GM21390 (cell line): ENCODE results near the gene DENND4A.

ENCODE experiments used
- ATAC-seq: cut with Tn5 transposase; IDR thresholded peaks from one replicate; pipeline ENCODE4 v1.9.1; 2021; ENCODE audit not compliant: unreplicated experiment

Gene DENND4A

DNA sequence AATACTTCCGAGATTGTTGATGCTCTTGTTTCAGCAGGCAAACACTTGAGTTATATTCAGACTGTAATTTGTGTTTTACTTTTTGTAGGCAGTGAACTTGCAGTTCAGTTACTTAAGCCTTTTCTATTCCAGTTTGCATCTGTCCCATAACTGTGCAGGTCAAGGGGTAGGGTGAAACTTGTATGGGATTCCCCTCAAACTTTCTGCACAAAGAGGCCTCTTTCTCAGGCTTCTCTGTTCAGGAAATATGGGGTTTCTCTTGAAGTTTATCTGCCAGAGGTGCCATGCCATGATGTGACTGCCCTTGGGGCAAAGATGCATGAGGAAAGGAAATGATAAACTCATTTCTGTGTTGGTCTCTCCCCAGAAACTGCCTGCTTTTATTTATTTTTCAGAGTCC lies 103.6 kb downstream of the DENND4A start:
- ATAC-seq, result no peak

DNA sequence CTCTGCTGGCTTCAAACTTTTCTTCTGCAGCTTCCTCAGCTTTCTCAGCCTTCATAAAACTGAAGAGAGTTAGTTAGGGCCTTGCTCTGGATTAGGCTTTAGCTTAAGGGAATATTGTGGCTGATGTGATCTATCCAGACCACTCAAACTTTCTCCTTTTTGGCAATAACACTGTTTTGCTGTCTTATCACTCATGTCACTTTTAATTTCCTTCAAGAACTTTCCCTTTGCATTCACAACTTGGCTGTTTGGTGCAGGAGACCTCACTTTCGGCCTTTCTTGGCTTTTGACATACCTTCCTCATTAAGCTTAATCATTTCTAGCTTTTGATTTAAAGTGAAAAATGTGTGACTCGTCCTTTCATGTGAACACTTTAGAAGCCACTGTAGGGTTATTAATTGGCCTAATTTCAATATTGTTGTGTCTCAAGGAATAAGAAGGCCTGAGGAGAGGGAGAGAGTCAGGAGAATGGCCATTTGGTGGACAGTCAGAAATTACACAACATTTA lies 109.6 kb downstream of the DENND4A start:
- ATAC-seq, result no peak

DNA sequence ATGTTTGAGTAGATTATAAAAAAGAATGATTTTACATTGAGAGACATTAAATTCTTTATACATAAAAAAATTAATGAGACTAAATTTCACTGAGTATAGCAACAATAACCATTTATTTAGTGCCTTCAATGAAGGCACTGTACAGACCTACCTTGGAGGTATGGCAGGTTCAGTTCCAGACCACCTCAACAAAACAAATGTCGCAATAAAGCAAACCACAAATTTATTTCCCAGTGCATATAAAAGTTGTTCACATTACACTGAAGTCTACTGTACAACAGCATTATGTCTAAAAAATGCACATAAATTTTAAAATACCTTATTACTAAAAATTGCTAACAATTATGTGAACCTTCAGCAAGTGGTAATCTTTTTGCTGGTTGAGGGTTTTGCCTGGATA lies 111.5 kb downstream of the DENND4A start:
- no peak for ATAC-seq

DNA sequence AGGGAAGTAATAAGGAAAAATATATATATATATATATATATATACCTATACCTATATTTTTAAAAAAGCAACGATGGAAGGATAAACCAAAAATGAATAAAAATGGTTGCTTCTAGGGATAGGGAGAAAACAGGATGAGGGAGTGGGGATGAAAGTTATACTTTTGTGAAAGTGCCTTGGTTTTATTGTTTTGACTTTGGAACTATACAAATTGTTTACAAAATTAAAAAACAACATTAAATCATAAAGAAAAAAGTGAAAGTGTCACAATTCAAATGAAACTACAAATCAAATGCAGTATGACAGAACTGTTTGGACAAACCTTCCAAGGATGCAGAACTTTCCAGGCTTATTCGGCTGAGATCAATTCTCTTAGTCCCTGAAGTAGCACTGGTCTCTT lies 116.0 kb downstream of the DENND4A start:
- ATAC-seq, result no peak

DNA sequence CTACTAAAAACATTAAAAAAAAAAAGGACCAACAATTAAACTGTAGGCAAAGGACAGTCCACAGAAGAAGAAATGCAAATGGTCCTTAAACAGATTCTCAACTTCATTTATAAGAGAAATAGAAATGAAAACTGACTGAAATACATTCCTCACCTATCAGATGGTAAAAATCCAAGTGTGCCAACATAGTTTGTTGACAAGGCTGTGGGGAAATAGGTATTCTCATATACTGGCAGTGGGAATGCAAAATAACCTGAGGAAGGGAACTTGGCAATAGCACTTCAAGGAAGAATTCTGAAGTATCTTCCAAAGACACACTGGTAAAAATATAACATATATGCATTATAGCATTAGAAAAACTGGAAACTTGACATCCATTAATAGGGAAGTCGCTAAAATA lies 116.5 kb downstream of the DENND4A start:
- ATAC-seq, result no peak

DNA sequence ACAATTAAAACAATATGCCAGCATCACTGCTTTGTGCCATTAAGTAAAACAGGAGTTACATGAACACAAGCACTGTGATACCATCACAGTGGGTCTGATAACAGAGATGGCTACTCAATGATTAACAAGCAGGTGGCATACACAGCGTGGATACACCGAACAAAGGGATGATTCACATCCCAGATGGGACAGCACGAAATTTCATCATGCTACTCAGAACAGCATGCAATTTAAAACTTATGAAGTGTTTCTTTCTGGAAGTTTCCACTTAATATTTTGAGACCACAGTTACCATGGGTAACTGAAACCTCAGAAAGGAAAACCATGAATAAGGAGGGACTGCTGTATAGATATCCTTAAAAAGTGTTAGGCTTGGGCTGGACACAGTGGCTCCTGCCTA lies 125.8 kb downstream of the DENND4A start:
- no peak for ATAC-seq

DNA sequence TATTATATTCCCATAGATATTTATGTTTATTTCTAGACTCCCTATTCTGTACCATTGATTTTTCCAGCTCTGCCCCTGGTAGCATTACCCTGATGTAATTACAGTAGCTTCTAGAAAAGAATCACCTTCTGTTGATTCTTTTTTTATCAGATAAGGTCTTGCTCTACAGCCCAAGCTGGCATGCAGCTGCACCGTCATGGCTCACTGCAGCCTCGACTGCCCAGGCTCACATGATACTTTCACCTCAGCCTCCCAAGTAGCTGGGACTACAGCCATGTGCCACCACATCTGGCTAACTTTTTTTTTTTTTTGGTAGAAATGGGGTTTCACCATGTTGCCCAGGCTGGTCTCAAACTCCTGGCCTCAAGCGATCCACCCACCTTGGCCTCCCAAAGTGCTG lies 128.6 kb downstream of the DENND4A start:
- no peak for ATAC-seq

DNA sequence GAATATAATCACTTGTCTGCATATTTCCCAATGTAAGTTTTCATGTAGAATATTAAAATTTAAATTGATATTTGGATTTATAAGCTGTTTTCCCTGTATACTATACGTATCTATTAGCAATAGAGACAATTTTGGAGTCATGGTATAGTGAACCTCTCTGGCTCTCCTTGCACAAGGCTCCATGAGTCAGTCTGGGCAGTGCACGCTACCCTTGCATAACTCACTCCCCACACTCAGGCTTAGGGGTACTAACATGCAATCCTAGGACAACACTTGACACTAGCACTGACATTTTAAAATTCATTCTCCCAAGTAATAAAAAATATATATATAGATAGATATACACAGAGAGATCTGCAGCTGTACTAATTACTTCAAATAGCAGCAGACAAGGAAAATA lies 131.2 kb downstream of the DENND4A start:
- ATAC-seq, result no peak

DNA sequence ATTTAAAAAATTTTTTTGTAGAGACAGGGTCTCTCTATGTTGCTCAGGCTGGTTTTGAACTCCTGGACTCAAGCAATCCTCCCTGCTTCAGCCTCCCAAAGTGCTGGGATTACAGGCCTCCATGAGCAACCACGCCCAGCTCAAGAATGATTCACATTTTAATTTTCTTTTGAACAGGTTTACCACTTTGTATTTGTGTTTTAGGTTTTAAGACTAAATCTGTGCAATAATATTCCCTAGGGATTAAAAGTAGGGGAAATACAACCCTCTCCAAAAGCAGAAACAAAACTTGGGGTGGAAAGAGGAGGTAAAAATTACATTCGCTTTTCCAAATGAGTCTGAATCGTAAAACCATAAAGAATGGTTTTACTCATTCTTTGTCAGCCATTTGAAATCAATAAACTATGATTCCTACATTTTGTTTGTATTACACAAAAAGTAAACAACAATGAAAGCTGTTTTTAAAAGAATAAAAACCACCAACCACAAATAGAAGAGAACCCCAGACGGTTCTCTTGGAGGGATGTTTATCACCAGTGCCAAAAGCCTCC lies 132.5 kb downstream of the DENND4A start:
- no peak for ATAC-seq

DNA sequence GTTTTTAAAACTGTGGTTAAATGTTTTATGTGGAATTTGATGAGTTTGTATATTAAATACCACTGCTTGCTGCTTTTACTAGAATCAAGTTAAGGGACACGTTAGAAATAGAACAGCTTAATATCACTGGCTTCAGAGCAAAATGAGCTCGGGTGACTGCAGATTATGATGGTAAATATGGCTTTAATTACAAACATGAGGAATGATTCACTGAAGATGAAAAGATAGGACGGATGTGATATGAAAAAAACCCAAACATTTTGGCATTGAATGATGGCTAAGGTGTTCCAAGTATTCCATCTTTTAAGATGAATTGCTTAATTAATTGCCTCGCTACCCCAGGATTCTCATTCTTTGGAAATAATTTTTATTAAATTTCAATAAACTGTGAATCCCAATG lies 136.6 kb downstream of the DENND4A start:
- ATAC-seq, result no peak

DNA sequence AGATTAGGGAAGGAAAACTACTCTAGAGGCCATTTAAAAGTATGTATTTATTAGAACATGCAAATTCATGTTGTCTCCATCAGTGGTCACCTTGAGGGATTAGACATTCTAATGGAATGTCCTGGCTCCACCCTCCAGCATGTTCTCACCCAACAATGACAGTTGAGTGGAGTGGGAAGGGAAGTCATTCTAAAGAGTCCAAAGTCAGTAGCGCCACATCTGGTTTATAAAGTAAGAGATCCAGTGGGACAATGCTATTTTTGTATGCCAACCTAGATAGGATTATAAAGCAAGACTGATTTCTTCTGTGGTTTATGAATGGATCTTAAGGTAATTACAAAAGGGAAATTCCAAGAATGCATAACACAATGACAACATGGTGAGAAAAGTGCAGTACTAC lies 137.1 kb downstream of the DENND4A start:
- no peak for ATAC-seq

DNA sequence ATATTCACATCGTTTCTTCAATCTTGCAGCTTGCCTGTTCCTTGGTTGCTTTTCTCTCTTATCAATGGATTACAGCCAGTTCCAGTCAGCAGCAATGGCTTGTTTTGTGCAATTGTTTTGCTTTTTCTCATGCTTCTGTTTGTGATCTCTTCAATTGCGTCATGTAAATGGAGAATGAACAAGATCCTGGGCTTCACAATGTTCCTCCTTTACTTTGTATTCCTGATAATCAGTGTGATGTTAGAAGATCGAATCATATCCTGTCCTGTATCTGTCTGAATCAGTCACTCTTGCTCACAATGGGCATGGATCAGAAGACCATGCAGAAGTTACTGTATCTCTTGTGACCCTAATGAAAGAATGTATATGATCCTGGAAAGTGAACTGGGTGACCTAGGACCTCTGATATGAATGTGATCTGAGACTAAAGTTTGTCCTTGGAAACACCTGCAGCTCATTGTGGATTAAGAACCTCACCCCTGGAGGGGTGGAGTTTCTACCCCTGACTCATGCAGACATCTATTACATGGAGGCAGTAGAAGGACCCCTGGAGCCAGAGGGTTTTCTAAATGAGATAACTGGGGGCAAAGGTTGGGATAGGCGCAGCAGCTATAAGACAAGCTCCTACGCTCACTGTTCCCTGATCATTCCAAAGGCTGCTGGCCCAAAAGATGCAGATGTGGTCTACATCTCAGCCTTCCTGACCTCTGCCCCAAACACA lies 138.1 kb downstream of the DENND4A start:
- ATAC-seq, result no peak

DNA sequence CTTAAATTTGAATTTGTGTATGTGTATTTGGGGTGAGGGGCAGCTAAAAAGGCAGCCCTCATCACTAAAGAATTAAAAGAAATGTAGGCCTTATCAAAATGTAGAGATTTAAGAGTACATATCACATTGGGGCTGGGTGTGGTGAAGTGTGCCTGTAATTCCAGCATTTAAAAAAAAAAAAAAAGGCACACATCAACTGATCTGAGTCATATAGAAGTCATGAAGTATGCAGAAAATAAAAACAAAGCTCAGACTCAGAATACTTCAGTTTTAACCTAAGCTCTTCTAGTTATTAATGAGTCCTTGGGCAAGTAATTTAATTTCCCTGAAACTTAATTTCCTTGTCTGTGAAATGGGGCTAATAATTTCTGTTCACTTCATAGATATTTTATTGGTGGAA lies 138.8 kb downstream of the DENND4A start:
- no peak for ATAC-seq

DNA sequence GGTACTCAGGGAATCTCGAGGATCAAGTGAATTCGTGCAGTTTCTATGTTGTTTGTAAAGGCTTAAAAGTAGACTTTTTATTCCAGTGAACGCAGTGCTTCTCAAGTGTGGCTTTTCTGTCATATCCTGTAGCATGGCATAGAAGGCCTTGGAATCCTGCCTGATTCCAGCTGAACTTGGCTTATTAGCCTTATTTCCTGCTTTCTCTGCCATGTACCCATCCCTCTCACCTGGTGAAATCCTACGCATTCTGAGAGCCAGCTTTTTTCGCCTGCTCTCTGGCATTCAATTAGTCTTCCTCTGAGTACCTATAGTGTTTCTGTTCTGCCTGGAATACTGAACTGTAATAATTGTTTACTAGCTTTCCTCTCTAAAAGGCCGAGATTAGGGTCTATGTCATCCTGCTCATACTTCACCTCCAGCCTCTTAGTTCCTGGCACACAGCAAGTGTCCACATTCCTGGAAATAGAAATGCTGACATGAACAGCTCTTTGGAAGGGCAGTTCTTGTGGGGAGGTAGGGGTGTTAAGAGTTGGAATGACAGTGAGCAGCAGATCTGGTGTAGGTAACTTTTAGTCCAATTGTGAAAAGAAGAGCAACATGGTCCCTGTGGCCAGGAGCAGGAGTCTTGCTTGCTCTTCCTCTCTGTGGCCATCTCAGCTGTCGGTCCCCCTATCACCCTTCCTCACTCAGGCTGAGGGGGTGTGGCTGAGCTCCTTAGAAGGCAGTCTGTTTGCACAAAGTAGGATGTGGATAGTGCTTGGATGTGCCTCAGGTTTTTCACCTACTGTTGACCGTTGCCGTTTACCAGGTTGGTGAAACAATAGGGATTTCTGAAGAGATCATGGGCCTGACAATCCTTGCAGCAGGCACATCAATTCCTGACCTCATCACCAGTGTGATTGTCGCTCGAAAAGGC lies 140.0 kb downstream of the DENND4A start:
- ATAC-seq, result no peak

DNA sequence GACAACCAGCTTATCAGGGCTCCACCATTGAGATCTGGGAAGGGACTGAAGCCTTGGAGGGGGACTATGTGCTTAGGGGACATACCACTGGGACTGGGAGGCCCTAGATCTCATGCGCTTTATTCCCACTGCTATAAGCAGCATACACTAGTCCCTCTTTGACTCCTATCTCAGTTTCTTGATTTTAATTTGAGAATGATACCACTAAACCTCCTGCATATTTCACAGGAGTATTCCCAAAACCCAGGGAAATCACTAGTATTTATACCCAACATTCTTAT lies 141.1 kb downstream of the DENND4A start:
- ATAC-seq, result no peak

DNA sequence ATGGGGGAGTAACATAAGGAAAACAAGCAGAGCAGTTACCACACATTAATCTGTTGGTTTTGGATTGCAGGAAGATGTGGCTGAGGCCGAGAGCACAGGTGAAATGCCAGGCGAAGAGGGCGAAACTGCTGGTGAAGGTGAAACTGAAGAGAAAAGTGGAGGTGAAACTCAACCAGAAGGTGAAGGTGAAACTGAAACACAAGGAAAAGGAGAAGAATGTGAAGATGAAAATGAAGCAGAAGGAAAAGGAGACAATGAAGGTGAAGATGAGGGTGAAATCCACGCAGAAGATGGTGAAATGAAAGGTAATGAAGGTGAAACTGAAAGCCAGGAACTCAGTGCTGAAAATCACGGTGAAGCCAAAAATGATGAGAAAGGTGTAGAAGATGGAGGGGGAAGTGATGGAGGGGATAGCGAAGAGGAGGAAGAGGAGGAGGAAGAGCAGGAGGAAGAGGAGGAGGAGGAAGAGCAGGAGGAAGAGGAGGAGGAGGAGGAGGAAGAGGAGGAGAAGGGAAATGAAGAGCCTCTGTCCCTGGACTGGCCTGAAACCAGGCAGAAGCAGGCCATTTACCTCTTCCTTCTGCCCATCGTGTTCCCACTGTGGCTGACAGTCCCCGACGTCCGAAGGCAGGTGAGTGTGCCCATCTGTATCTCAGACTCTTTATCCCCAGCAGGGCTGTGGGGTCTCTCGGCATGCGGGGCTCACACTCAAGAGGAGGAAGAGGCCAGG lies 141.6 kb downstream of the DENND4A start:
- no peak for ATAC-seq

DNA sequence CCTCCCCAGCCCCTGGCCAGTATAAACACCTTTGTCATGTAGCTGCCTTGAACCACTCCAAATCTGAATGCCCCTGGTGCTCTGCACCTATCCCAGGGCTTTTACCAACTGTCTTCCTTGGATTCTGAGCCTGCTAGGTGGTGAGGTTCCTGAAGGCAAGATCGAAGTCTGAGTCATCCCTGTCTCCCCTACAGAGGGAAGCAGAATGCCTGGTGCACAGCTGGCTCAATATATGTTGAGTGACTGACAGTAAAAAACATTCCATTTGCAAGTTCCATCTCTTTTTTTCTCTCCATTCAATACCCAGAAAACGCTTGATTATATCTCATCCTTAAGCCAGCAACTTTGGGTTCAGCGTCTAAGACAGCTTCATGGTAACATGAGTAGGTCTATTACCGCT lies 145.6 kb downstream of the DENND4A start:
- ATAC-seq, result no peak

DNA sequence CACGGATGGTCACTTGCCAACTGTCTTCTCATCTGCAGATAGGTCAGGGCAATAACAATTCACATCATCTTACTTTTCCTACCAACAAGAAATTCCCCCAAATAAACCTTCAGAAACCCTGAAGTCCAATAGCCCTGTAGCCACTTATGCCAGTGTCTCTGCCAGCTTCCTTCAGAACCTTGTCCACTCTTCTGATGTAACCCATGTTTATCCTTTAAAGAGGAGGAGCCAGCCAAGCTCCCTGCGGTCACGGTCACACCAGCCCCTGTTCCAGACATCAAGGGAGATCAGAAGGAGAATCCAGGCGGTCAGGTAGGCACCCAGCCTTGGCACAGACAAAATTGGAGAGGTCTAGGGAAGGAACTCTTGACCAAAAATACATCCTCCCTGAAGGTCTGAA lies 146.7 kb downstream of the DENND4A start:
- no peak for ATAC-seq

DNA sequence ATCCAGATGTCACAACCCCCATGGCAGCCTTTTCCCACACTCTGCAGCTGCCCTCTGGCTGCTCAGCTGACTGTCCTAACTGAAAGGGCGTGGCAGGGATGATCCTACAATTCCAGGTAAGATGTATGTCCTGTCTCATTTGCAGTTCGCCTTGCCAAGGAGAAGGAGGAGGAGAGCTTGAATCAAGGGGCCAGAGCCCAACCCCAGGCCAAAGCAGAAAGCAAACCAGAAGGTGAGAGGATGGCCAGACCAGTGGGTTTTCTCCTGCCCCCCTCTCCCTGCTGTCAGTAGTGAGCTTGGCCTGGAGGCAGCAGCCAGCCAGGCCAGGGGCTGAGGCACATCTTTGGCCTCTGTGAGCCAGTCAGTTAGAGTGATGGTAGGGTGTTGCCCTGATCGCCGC lies 147.8 kb downstream of the DENND4A start:
- ATAC-seq, result no peak

DNA sequence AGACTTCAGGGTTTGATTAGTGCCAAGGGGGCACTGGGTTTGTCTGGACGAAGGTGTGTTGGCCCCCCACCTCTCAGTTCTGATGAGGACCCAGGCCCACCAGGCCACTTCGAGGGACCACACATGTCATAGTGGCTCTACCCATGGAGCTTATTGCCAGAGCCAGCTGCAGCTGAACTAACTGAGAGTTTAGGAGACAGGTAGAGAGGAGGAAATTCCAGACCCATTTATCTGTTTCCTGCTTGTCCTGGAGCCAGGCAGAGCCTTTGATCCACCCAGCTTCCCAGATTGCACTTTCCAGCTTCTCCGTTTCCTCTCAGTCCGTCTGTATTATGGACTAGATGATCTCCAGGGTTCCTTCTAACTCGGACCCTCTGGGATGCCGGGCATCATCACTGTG lies 149.5 kb downstream of the DENND4A start:
- ATAC-seq, result no peak

DNA sequence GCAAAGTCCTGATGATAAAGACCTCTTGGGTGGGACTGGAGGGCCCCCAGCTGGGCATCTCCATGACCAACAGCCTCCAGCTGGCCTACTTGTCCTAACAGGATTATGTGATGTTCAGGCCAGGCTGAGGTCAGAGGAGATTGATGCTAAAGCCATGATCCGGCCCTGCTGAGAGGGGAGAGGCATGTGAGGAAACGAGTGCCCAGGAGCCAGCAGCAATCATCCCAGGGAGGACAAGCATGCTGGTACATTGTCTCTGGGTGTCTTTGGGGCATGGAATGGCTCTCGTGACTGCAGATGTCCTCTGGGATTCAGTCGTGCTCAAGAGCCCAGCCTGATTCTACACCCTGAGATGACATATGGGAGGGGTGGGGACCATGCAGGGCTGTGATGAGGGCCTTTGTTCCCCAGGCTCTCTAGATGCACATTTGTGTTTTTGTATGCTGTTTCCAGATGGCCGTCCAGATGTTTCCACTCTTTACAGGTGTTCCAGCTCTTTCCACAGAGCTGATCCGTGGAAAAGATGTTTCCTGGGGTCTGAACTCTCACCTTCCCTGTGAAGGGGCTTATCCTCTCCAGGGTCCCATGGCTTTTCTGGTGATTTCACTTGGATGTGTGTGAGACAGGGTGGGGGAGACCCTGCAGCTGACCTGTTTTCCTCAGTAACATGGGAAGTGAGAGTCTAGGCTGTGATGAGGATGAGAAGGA lies 150.2 kb downstream of the DENND4A start:
- ATAC-seq, result no peak
